Hindlimb muscle (tissue), 1 donor: ENCODE results near the gene SLC7A4. TPM values are rescaled to one million over a fixed set of nuclear protein-coding genes. Genes with fewer than 3 reads are reported as not detected.
"Not testable (repeated sequence)": the region's sequence is repeated elsewhere in the genome, so short reads cannot be mapped to it uniquely, and the experiment has no call there.

Experiments
- DNase-seq: peaks from one replicate; pipeline ENCODE4 v3.0.0-alpha.2; 2013
- polyA plus RNA-seq: library from polyadenylated mRNA; unstranded; fragments of 120-200 nt; gene quantifications from one replicate; pipeline ENCODE4 v1.2.1, GENCODE V29; 2013; ENCODE audit not compliant: insufficient read length

The SLC7A4 gene
- polyA plus RNA-seq, 1 donor = 1.3 TPM

DNA sequence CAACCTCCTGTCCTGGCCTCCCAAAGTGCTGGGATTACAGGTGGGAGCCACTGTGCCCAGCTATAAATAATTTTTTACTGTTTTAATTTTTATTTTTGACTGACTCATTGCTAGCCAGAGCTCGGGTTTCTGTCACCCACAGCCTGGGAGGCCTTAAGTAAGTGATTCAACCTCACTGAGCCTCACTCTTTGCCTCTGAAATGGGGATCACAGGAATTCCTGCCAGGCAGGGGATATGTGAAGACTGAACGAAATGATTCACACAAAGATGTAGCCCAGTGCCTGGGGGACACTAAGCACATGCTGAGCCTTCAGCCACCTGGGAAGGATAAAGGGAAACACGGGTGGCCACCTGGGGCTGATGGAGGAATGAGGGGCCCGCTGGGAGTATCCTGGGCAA, 9.6 kb upstream of the SLC7A4 start:
- no peak for DNase-seq

GRCh38 chr22:21039158-21039557, 6.8 kb upstream of the SLC7A4 start:
- not testable (repeated sequence) for DNase-seq

DNA sequence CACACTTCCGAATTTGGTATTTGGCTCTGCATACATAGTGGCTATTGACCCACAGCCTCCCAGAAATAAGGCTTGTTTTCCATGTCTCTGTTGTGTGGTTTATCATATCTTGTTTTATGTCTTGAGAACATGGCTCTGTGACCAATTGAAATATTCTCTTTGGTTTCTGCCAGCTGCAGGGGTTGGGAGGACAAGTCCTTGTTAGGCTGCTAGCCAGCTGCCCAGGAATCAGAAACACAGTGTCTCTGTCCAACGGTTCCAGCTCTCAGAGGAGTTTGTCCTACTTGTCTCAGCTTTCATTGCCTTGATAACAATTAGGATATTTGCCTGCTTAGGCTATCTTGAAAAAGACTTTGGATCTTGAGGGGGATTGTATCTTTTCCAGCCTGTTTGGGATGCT, 6.0 kb upstream of the SLC7A4 start:
- no peak for DNase-seq

DNA sequence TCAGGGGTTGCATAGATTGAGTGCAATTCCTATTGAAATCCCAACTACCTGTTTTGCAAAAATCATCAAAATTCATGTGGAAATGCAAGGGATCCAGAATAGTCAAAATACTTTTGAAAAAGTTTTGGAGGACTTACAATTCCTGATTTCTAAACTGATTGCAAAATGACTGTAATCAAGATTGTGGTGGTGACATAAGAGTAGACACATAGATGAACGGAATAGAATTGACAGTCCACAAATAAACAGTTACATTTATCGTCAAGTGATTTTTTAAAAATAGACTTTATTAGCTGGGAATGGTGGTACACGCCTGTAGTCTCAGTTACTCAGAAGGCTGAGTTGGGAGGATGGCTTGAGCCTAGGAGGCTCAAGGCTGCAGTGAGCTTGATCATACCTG, 2.6 kb upstream of the SLC7A4 start:
- DNase-seq = no peak

GRCh38 chr22:21033895-21034294, 1.5 kb upstream of the SLC7A4 start:
- DNase-seq = no peak

- no peak for DNase-seq
Measured at GRCh38 chr22:21032868-21033688, 717 bp upstream of the SLC7A4 start.

GRCh38 chr22:21031545-21032036, 770 bp downstream of the SLC7A4 start:
- no peak for DNase-seq

DNA sequence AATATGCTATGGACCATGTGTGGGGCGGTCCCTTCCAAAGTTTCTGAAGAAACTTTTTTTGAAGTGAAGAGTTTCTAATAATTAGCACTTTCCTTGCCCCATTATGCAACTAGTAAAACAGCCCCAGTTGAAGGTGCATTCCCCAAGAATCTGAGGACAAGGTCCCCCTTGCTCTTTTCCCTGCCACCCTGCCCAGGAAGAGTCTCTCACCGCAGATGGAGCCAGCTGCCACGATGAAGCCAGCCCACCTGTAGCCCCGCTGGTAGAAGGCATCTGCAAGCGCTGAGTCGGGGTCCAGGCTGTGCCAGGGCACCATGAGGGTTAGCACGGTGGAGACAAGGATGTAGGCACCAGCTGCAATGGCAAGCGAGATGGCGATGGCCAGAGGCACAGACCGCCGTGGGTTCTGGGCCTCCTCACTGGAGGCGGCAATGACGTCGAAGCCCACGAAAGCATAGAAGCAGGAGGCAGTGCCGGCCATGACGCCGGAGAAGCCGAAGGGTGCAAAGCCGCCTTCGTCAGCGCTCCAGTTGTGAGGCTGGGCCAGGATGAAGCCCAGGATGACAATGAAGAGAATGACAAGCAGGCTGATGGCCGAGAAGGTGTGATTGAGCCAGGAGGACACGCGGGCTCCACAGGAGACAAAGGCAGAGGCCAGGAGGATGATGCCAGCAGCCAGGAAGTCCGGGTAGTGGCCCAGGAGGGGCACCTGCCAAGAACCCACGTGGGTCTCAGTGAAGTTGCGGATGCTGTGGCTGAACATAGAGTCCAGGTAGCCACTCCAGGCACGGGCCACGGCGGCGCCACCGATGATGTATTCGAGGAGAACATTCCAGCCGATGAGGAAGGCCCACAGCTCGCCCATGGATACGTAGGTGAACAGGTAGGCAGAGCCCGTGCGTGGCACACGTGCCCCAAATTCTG, 1.5 kb downstream of the SLC7A4 start:
- no peak for DNase-seq

GRCh38 chr22:21030032-21030431, 2.3 kb downstream of the SLC7A4 start:
- no peak for DNase-seq

DNA sequence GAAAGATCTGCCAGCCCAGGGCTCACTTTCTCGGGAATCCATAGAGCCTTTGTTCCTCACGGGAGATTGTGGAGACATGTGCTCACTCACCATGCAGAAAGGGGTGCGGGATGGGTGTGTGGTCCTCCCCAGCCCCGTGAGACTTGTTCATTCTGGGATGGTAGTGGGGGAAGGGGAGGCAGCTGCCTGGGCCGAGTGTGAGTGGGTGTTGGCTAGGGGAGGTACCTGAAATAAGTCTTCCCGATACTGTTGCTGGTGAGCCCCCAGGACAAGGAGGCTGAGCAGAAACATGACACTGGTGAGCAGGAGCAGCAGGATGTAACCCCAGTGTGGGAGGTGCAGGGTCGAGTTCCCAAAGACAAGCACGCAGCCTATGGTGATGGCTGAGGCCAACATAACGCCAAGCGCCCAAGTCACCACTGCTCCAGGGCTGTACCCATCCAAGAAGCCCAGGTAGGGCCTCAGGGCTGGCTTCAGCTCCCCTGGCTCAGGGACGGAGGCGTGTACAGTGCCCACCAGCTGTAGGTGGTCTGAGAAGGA, 2.8 kb downstream of the SLC7A4 start:
- DNase-seq = no peak

DNA sequence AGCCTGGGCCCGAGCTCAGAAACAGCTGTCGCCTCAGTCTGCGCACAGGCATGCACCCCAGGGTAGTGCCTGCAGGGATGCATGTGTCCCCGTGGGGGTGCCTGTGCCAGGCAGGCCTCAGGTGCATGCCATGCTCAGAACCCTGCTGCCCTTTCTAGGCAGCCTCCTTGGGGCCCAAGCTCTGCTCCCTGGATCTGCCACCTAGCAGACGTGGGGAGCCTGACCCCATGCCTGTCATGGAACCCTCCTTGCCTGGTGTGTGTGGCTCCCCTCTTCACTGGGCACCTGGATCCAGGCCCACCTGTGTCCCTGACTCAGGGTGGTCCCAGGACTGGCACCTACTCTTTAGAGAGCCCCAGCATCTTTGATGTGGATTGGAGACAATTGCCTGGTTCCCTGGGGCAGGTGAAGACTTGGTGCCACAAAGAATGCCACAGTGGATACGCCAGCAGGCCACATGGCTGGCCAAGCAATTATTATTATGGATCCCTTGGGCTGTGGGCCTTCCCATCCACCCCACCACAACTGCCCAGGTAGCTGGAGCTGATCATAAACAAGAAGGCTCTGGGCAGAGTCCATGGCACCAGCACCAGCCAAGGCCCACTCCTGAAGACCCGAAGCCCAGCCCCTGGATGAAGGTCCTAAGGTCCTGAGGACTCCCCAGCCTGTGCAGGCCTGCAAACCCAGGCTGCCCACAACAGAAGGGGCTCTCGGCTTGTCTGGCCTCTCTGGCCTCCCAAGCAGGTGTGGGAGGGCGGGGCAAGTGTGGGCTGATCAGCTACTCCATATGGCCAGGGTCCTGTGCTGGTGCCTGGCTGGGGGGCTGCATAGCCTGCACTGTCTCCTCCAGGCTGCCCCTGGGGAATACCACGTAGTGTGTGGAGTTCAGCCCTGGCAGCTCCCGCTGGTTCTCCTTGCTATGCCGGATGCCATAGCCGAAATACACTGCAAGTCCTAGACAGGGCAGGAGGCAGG, 3.8 kb downstream of the SLC7A4 start:
- DNase-seq = no peak

DNA sequence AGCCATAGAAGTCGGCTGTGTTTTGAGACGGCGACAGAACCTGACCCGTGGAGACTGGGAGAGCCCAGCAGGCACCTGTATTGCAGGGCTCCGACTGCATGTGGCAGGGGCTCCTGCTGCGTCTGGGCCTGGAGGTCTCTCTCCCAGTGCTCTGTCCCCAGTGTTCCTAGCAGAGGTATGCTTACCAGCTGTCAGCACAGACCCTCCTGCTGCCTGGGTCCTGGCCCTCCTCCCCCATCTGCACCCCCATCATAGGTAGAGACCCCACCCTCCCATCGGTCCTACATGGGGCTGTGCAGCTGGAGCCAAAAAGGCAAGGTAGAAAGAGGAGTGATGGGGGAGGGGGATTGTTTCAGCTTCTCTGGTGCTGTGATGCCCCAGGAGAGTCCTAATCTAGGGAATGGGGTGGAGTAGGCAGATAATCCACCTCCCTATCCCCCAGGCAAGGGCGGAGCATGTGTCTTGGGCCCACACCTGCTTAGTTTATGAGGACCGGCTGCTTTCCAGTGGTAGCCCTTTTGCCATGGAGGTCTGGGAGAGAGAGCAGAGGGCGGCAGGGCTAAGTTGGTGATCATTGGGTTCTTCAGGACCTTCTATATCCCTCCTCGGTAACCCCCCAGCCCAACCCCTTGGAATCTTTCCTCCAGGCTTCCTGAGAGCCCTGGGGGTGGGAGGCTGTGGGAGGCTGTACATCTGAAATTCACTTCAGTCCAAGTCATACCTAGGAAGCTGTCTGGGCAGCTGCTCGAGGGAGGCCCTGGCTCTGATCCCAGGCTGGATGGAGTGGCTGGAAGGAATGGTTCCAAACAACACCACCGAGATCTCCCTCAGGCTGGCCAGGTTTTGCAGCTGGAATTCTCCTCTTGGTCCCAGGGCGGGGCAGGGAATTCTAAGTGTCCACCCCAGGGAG, 5.3 kb downstream of the SLC7A4 start:
- DNase-seq = peak; percentile 51

- DNase-seq = no peak
Measured at GRCh38 chr22:21025763-21026755, 6.3 kb downstream of the SLC7A4 start.

GRCh38 chr22:21025266-21025665, 7.1 kb downstream of the SLC7A4 start:
- no peak for DNase-seq

GRCh38 chr22:21022955-21023614, 9.3 kb downstream of the SLC7A4 start:
- DNase-seq = no peak

- DNase-seq = no peak
Measured at GRCh38 chr22:21022507-21022906, 9.9 kb downstream of the SLC7A4 start.

- no peak for DNase-seq
Measured at GRCh38 chr22:21020802-21021429, 11.4 kb downstream of the SLC7A4 start.

- no peak for DNase-seq
Measured at GRCh38 chr22:21018314-21018713, 14.0 kb downstream of the SLC7A4 start.
